Transverse colon (tissue), 4 donors: ENCODE results near the gene DCDC2C. TPM values are rescaled to one million over a fixed set of nuclear protein-coding genes. Genes with fewer than 3 reads are reported as not detected.

Source experiments
- DNase-seq: peaks from one replicate; pipeline ENCODE4 v3.0.0-alpha.2; 2019
- H3K27ac ChIP-seq, 4 donors: fragments of 200-600 bp; sonication (generic); 2 replicates each; pipeline ENCODE4 v1.5.1; 2016 to 2018; ENCODE audit warnings: inconsistent platforms in 4 of 4
- H3K27me3 ChIP-seq: fragments of 200-600 bp; sonication (generic); 2 replicates; pipeline ENCODE4 v1.5.1; 2017; ENCODE audit warnings: inconsistent platforms
- H3K36me3 ChIP-seq, 4 donors: fragments of 200-600 bp; sonication (generic); 2 replicates each; pipeline ENCODE4 v1.5.1; 2017 to 2019; ENCODE audit warnings: inconsistent platforms in 4 of 4
- H3K4me1 ChIP-seq, 4 donors: fragments of 200-600 bp; sonication (generic); 2 replicates each; pipeline ENCODE4 v1.5.1; 2017 to 2020; ENCODE audit warnings: inconsistent platforms in 4 of 4
- H3K4me3 ChIP-seq, 4 donors: fragments of 200-600 bp; sonication (generic); 1 replicate in 1 of 4; 2 replicates in 3 of 4; pipeline versions ENCODE4 v1.5.1 to v1.6.1; 2017 to 2019; ENCODE audit warnings: inconsistent platforms in 4 of 4
- H3K9me3 ChIP-seq, 2 donors: fragments of 200-600 bp; sonication (generic); 2 replicates each; pipeline ENCODE4 v1.5.1; 2017 to 2019; ENCODE audit warnings: inconsistent platforms in 2 of 2
- EP300 ChIP-seq: sonication (generic); formaldehyde crosslinking; IDR thresholded peaks from one replicate; pipeline ENCODE4 v1.6.1; 2017; ENCODE audit warnings: antibody characterized with exemption, low read depth
- POLR2A ChIP-seq: fragments of 450-650 bp; IDR thresholded peaks from one replicate; pipeline ENCODE4 v1.6.1; 2016; ENCODE audit warnings: antibody characterized with exemption, mild to moderate bottlenecking, moderate library complexity
- POLR2AphosphoS5 ChIP-seq, 3 donors: sonication (generic); formaldehyde crosslinking; IDR thresholded peaks; one replicate each; pipeline ENCODE4 v1.6.1; 2016; ENCODE audit warnings: antibody characterized with exemption in 3 of 3
- WGBS, 2 donors: methylation state at CpG; one replicate each; pipeline ENCODE4 v1.1.5; 2018; ENCODE audit warnings: low coverage in 1 of 2; 5-methylcytosine and 5-hydroxymethylcytosine counted together
- in situ Hi-C, 4 donors: fragments of 200-750 bp; cut with MboI; loops; one replicate each; pipeline versions ENCODE4 v1.15.0 to v1.15.1; 2017; ENCODE audit warnings: low sequenced_read_pairs in 3 of 4, low pct_ligation_motif_present in 1 of 4, low pct_unique_long_range_greater_than_20kb in 1 of 4
- intact Hi-C: fragments of 100-400 bp; cut with DNase I; formaldehyde crosslinking; loops from one replicate; pipeline ENCODE4 v1.15.1; 2023; ENCODE audit warnings: low total_unique reads
- total RNA-seq, 4 donors: library from RNA; depleted of rRNA; stranded (reverse); fragments of >200 nt; gene quantifications; one replicate each; pipeline ENCODE4 v1.1.0, GENCODE V29; 2016
- TF ChIP-seq, protein P1 (sequence below), 5 experiments: fragments of 200-600 bp in 3 of 5; fragments of 450-650 bp in 2 of 5; sonication (generic) in 3 of 5; IDR thresholded peaks; 1 replicate in 2 of 5; 2 replicates in 3 of 5; pipeline ENCODE4 v1.5.1; 2016 to 2017; ENCODE audit warnings: antibody characterized with exemption in 5 of 5, inconsistent platforms in 3 of 5, mild to moderate bottlenecking in 2 of 5, moderate library complexity in 1 of 5

Gene DCDC2C
- total RNA-seq, 4 donors from 2014 or later = not detected

DNA sequence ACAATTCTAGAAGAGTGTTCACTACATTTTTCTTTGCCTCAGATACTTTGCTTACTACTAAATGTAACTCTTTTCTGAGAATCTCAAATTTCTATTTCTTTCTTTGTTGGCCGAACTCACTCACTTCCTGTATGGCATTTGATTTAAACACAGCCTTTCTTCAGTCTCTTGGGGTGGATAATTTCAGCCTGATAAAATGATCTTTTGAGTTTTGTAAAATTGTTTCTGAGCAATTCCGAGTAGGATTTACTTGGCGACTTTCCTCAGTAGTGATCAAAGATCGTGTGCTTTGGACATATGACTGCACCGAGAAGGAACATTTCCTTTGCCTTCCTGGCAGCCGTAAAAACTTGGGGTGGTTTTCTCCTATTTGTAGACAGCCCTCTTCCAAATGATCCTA is 127.4 kb downstream of the DCDC2C start:
- in situ Hi-C loops (no loop called here), intact Hi-C loops (loop anchor here (5.0 kb wide), 1 partner anchor 442 kb away; no protein-coding TSS in a partner anchor)
- H3K36me3 ChIP-seq = no peaks in the 10 kb centered on the region
- no peaks in the 10 kb centered on the region for H3K27me3 ChIP-seq
- WGBS, 2 donors = 78 to 80% methylated on average over 5 to 6 of the region's 6 CpGs
- H3K4me3 ChIP-seq = no peak overlapping the region
- H3K4me1 ChIP-seq = no peaks in the 10 kb centered on the region
- H3K9me3 ChIP-seq = no peaks in the 10 kb centered on the region
- DNase-seq = no peak
- no peak overlapping the region for H3K27ac ChIP-seq
- no peak for TF ChIP-seq POLR2A
- TF ChIP-seq EP300 = no peak
- no peak for TF ChIP-seq POLR2AphosphoS5 (IDR thresholded peaks at IDR 0.05)
- TF ChIP-seq, protein P1, sequence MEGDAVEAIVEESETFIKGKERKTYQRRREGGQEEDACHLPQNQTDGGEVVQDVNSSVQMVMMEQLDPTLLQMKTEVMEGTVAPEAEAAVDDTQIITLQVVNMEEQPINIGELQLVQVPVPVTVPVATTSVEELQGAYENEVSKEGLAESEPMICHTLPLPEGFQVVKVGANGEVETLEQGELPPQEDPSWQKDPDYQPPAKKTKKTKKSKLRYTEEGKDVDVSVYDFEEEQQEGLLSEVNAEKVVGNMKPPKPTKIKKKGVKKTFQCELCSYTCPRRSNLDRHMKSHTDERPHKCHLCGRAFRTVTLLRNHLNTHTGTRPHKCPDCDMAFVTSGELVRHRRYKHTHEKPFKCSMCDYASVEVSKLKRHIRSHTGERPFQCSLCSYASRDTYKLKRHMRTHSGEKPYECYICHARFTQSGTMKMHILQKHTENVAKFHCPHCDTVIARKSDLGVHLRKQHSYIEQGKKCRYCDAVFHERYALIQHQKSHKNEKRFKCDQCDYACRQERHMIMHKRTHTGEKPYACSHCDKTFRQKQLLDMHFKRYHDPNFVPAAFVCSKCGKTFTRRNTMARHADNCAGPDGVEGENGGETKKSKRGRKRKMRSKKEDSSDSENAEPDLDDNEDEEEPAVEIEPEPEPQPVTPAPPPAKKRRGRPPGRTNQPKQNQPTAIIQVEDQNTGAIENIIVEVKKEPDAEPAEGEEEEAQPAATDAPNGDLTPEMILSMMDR (IDR thresholded peaks at IDR 0.05) = no peak

DNA sequence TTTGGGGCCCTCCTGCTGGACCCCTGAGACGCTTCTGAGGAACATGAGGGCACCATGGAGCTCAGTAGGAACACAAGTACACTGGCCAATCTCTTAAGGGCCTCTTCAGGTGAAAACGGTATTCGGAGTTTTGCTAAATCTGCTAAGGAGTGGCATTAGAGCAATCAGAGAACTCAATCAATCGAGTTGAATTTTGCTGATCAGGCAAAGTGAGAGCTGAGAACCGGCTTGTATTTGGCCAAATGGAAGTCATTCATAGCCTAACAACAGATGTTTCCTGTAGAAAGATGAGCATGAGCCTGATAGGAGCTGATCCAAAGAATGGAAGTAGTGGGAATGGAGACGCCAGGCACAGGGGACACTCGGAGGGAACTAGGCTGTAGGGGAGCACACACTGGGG is 133.7 kb downstream of the DCDC2C start:
- Histone ChIP-seq H3K27me3 (no peaks in the 10 kb centered on the region), H3K4me3 (no peak overlapping the region), H3K27ac (no peak overlapping the region), H3K36me3 (no peaks in the 10 kb centered on the region), H3K4me1 (no peaks in the 10 kb centered on the region), H3K9me3 (no peaks in the 10 kb centered on the region)
- 82 to 100% methylated on average over 1 to 7 of the region's 7 CpGs for WGBS, 2 donors
- in situ Hi-C loops (no loop called here), intact Hi-C loops (loop anchor here (5.0 kb wide), 1 partner anchor 45 kb away; no protein-coding TSS in a partner anchor)
- DNase-seq = no peak
- no peak for TF ChIP-seq POLR2AphosphoS5 (IDR thresholded peaks at IDR 0.05)
- no peak for TF ChIP-seq POLR2A
- TF ChIP-seq, protein P1 (IDR thresholded peaks at IDR 0.05) = no peak
- no peak for TF ChIP-seq EP300

DNA sequence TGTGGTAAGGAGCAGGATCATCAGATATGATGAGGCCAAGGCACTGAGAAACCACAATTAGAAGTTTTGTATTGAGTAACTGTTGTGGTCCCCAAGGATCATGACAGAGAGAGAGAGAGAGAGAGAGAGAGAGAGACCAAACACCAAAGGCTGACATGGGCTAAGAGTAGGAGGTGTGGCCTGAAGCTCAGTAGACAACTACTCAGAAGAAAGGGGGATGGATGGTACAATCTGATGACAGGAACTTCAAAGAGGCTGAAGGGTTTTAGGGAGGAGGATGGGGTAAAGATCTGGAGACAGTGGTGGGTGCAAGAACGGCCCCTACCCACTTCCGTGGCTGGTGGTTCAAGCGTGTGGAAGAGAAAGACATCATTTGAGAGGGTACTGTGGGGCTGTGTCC is 135.0 kb downstream of the DCDC2C start:
- no peak overlapping the region for H3K27ac ChIP-seq
- in situ Hi-C loops = no loop called here
- no peaks in the 10 kb centered on the region for H3K9me3 ChIP-seq
- no peaks in the 10 kb centered on the region for H3K36me3 ChIP-seq
- no peaks in the 10 kb centered on the region for H3K27me3 ChIP-seq
- WGBS, 2 donors = 91 to 95% methylated on average over 3 of the region's 3 CpGs
- no peaks in the 10 kb centered on the region for H3K4me1 ChIP-seq
- no peak overlapping the region for H3K4me3 ChIP-seq
- intact Hi-C loops = loop anchor here (5.0 kb wide), 1 partner anchor 46 kb away; no protein-coding TSS in a partner anchor
- TF ChIP-seq, protein P1 (IDR thresholded peaks at IDR 0.05) = no peak
- TF ChIP-seq POLR2A (no peak), POLR2AphosphoS5 (IDR thresholded peaks at IDR 0.05) (no peak), EP300 (no peak)
- no peak for DNase-seq

DNA sequence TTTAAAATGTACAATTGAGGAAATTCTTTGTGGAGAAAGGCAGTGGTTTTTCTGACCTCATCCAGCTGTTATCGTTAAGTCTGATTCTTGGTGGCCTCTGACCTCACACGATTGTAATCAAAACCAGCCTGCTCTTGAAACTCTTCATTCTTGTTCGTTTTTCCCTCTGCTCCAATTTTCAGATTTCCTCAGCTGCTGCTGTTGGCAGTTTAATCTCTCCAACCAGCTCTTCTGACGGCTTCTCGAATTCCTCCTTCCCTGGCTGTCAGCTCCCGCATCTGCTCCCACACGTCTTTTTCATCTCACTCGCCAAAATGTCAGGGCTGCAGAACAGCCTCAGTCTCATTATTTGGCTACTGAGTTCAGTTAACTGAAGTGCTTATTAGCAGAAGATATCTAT is 136.1 kb downstream of the DCDC2C start:
- 49 to 57% methylated on average over 8 of the region's 8 CpGs for WGBS, 2 donors
- Histone ChIP-seq H3K4me1 (no peaks in the 10 kb centered on the region), H3K27me3 (no peaks in the 10 kb centered on the region), H3K9me3 (no peaks in the 10 kb centered on the region), H3K36me3 (no peaks in the 10 kb centered on the region), H3K4me3 (no peak overlapping the region), H3K27ac (no peak overlapping the region)
- TF ChIP-seq POLR2AphosphoS5 (IDR thresholded peaks at IDR 0.05) (no peak), EP300 (no peak), POLR2A (no peak)
- TF ChIP-seq, protein P1 (IDR thresholded peaks at IDR 0.05) = no peak
- in situ Hi-C loops (no loop called here), intact Hi-C loops (loop anchor here (5.0 kb wide), 1 partner anchor 47 kb away; no protein-coding TSS in a partner anchor)
- no peak for DNase-seq
